T-helper 1 cell treated with Interleukin-12 subunit alpha and Interleukin-12 subunit beta and Interleukin-4 antibody, amounts not matched to agents 30 ng/mL and 1 ng/mL, for 36 hours (primary cell): ENCODE measurements around the gene RALGPS1. TPM values are rescaled to one million over a fixed set of nuclear protein-coding genes. Genes with fewer than 3 reads are reported as not detected.

ENCODE experiments used
- intact Hi-C: fragments of 100-400 bp; cut with micrococcal nuclease; formaldehyde crosslinking; loops from one replicate; pipeline ENCODE4 v1.15.1; 2024
- total RNA-seq: library from RNA; stranded (reverse); gene quantifications from 2 replicates; pipeline ENCODE4 v1.2.3, GENCODE V29; 2022

Gene RALGPS1
- total RNA-seq, 1 donor from 2014 or later: 3.8 TPM

- intact Hi-C loops: no loop called here
These were observed 234.4 kb downstream of the RALGPS1 start for GRCh38 chr9:127149010-127149409.

- intact Hi-C loops: no loop called here
These were observed 235.1 kb downstream of the RALGPS1 start for GRCh38 chr9:127149463-127150390.

GRCh38 chr9:127153501-127153900 is 238.9 kb downstream of the RALGPS1 start:
- intact Hi-C loops: no loop called here

GRCh38 chr9:127154003-127154389 is 239.4 kb downstream of the RALGPS1 start:
- intact Hi-C loops: no loop called here

GRCh38 chr9:127154390-127155191 is 240.0 kb downstream of the RALGPS1 start:
- intact Hi-C loops: no loop called here

GRCh38 chr9:127155314-127155960 is 240.9 kb downstream of the RALGPS1 start:
- intact Hi-C loops: no loop called here

- intact Hi-C loops: no loop called here
These were observed 244.3 kb downstream of the RALGPS1 start for GRCh38 chr9:127158786-127159324.

GRCh38 chr9:127159325-127159801 is 244.8 kb downstream of the RALGPS1 start:
- intact Hi-C loops: no loop called here

GRCh38 chr9:127159949-127160610 is 245.5 kb downstream of the RALGPS1 start:
- intact Hi-C loops: loop anchor here (5.0 kb wide), 2 partner anchors 113 to 173 kb away; no protein-coding TSS in a partner anchor

GRCh38 chr9:127161081-127161624 is 246.6 kb downstream of the RALGPS1 start:
- intact Hi-C loops: loop anchor here (5.0 kb wide), 2 partner anchors 114 to 174 kb away; no protein-coding TSS in a partner anchor

GRCh38 chr9:127162046-127162863 is 247.7 kb downstream of the RALGPS1 start:
- intact Hi-C loops: loop anchor here (5.0 kb wide), 2 partner anchors 115 to 175 kb away; no protein-coding TSS in a partner anchor

- intact Hi-C loops: loop anchor here (5.0 kb wide), 2 partner anchors 116 to 176 kb away; no protein-coding TSS in a partner anchor
These were observed 248.3 kb downstream of the RALGPS1 start for GRCh38 chr9:127162864-127163365.

GRCh38 chr9:127163409-127163808 is 248.8 kb downstream of the RALGPS1 start:
- intact Hi-C loops: loop anchor here (5.0 kb wide), 2 partner anchors 116 to 176 kb away; no protein-coding TSS in a partner anchor

- intact Hi-C loops: no loop called here
These were observed 250.5 kb downstream of the RALGPS1 start for GRCh38 chr9:127165116-127165515.

GRCh38 chr9:127166111-127166510 is 251.5 kb downstream of the RALGPS1 start:
- intact Hi-C loops: no loop called here

GRCh38 chr9:127166651-127167524 is 252.3 kb downstream of the RALGPS1 start:
- intact Hi-C loops: no loop called here

GRCh38 chr9:127167560-127168326 is 253.2 kb downstream of the RALGPS1 start:
- intact Hi-C loops: no loop called here
